Endothelial cell of umbilical vein (primary cell): ENCODE data around the gene CCN5. TPM values are rescaled to one million over a fixed set of nuclear protein-coding genes. Genes with fewer than 3 reads are reported as not detected.
A peak's percentile ranks its signal among the peaks of the same experiment; 100 is the strongest.

ENCODE experiments used
- BruUV-seq: library from RNA; stranded (reverse); fragments of 400-500 nt; replicated peaks from 2 replicates; lab custom pipeline; 2021; lab: Mats Ljungman, UMichigan
- CTCF ChIA-PET: fragments of 300-600, 350-600 bp; sonication (Branson Sonifier 250); formaldehyde crosslinking; loops from one replicate; lab custom pipeline; 2021; ENCODE audit warnings: antibody characterized with exemption, inconsistent platforms; lab: Charles Lee
- POLR2A ChIA-PET: fragments of 300-600, 350-600 bp; sonication (Branson Sonifier 250); formaldehyde crosslinking; loops from one replicate; lab custom pipeline; 2021; ENCODE audit warnings: antibody characterized with exemption, inconsistent platforms; lab: Charles Lee
- DNase-seq: peaks from one replicate; pipeline ENCODE4 v3.0.0-alpha.2; 2011; ENCODE audit warnings: low read depth, low spot score
- FAIRE-seq: peaks from 2 replicates; lab custom pipeline; 2011; peaks lifted over from hg19 to GRCh38; lab: Jason Lieb, UNC
- H2AFZ ChIP-seq: 2 replicates; pipeline ENCODE4 v1.6.0; 2012; ENCODE audit warnings: low read depth, low read length, control low read depth, inconsistent platforms
- H3K27ac ChIP-seq: 2 replicates; pipeline ENCODE4 v1.5.1; 2011; ENCODE audit warnings: low read depth, mild to moderate bottlenecking, control low read depth, low read length, moderate library complexity; ENCODE audit not compliant: insufficient read depth
- H3K27me3 ChIP-seq, 2 experiments: 2 replicates each; pipeline versions ENCODE4 v1.6.0 to v1.6.1; 2011; ENCODE audit warnings: low read length in 2 of 2, mixed read lengths in 1 of 2; ENCODE audit not compliant: control insufficient read depth in 2 of 2, insufficient read depth in 2 of 2
- H3K36me3 ChIP-seq, 2 experiments: 2 replicates in 1 of 2; 3 replicates in 1 of 2; pipeline ENCODE4 v1.5.1; 2011; ENCODE audit warnings: low read length in 2 of 2, mild to moderate bottlenecking in 1 of 2, moderate library complexity in 1 of 2; ENCODE audit not compliant: control insufficient read depth in 2 of 2, insufficient read depth in 2 of 2; ENCODE audit errors: extremely low read depth in 1 of 2
- H3K4me1 ChIP-seq: 3 replicates; pipeline ENCODE4 v1.5.1; 2011; ENCODE audit warnings: mild to moderate bottlenecking, low read length; ENCODE audit not compliant: control insufficient read depth, insufficient read depth; ENCODE audit errors: extremely low read depth
- H3K4me2 ChIP-seq: 2 replicates; pipeline ENCODE4 v1.6.1; 2011; ENCODE audit warnings: low read length, control low read depth, mixed read lengths; ENCODE audit not compliant: insufficient read depth
- H3K4me3 ChIP-seq, 3 experiments: fragments of 200-600 bp in 1 of 3; sonication (generic), shearing (Covaris generic) in 1 of 3; replicated peaks in 1 of 3; 2 replicates each; pipeline ENCODE4 v1.5.1; 2011 to 2016; ENCODE audit warnings: control low read depth in 3 of 3, low read length in 3 of 3, mild to moderate bottlenecking in 2 of 3, inconsistent platforms in 1 of 3, low read depth in 1 of 3, moderate library complexity in 1 of 3; ENCODE audit not compliant: insufficient read depth in 1 of 3
- H3K79me2 ChIP-seq: 2 replicates; pipeline ENCODE4 v1.6.0; 2012; ENCODE audit warnings: low read length, inconsistent platforms; ENCODE audit not compliant: control insufficient read depth, insufficient read depth
- H3K9ac ChIP-seq: replicated peaks from 2 replicates; pipeline ENCODE3; 2011; ENCODE audit warnings: low read length, control low read depth; ENCODE audit not compliant: insufficient read depth; ENCODE audit errors: extremely low read depth
- H3K9me1 ChIP-seq: replicated peaks from 3 replicates; pipeline ENCODE4 v1.6.0; 2011; ENCODE audit warnings: mild to moderate bottlenecking, low read length; ENCODE audit not compliant: control insufficient read depth, insufficient read depth; ENCODE audit errors: extremely low read depth
- H3K9me3 ChIP-seq: replicated peaks from 2 replicates; pipeline ENCODE4 v1.5.1; 2012; ENCODE audit warnings: low read length, inconsistent platforms; ENCODE audit not compliant: control insufficient read depth, insufficient read depth
- H4K20me1 ChIP-seq: replicated peaks from 2 replicates; pipeline ENCODE3; 2011; ENCODE audit warnings: mild to moderate bottlenecking, low read length; ENCODE audit not compliant: control insufficient read depth, insufficient read depth; ENCODE audit errors: extremely low read depth
- CTCF ChIP-seq, 2 donors: IDR thresholded peaks; 1 replicate in 1 of 2; 2 replicates in 1 of 2; pipeline ENCODE4 v1.5.1; 2011; ENCODE audit warnings: low read length in 2 of 2, mild to moderate bottlenecking in 2 of 2, moderate library complexity in 2 of 2, control low read depth in 1 of 2, inconsistent platforms in 1 of 2, low read depth in 1 of 2; ENCODE audit not compliant: insufficient read depth in 1 of 2; ENCODE audit errors: extremely low read depth in 1 of 2
- FOS ChIP-seq: IDR thresholded peaks from 2 replicates; pipeline ENCODE4 v1.6.1; 2011; ENCODE audit warnings: mild to moderate bottlenecking, low read length, moderate library complexity, borderline replicate concordance; ENCODE audit not compliant: insufficient read depth
- JUN ChIP-seq: IDR thresholded peaks from 2 replicates; pipeline ENCODE4 v1.6.1; 2011; ENCODE audit warnings: borderline replicate concordance, low read depth; ENCODE audit not compliant: insufficient read length, insufficient read depth
- MYC ChIP-seq: IDR thresholded peaks from one replicate; pipeline ENCODE4 v1.6.1; 2011; ENCODE audit warnings: mild to moderate bottlenecking, low read depth, low read length
- POLR2A ChIP-seq: IDR thresholded peaks from 2 replicates; pipeline ENCODE4 v1.6.1; 2012; ENCODE audit warnings: low read depth, mild to moderate bottlenecking, control low read depth, low read length
- POLR2AphosphoS5 ChIP-seq: IDR thresholded peaks from 2 replicates; pipeline ENCODE4 v1.6.1; 2012; ENCODE audit warnings: low read depth, mild to moderate bottlenecking, control low read depth, low read length, moderate library complexity; ENCODE audit not compliant: insufficient read depth
- dilution Hi-C: fragments of 300-500 bp; cut with MboI; formaldehyde crosslinking; loops from one replicate; pipeline ENCODE4 v1.15.0; 2019; ENCODE audit warnings: low sequenced_read_pairs; ENCODE audit not compliant: extremely low pct_ligation_motif_present
- intact Hi-C: fragments of 100-400 bp; cut with micrococcal nuclease; formaldehyde crosslinking; loops from one replicate; pipeline ENCODE4 v1.10.0; 2022
- polyA plus RNA-seq, 4 experiments: library from polyadenylated mRNA; depleted of rRNA in 3 of 4; stranded (reverse) in 3 of 4; unstranded in 1 of 4; fragments of >200 nt; gene quantifications; 2 replicates each; pipeline versions ENCODE4 v1.2.1 to v1.2.3, GENCODE V29; 2011 to 2012; ENCODE audit warnings: missing spikeins in 1 of 4
- total RNA-seq: library from RNA; stranded (reverse); gene quantifications from 2 replicates; pipeline ENCODE4 v1.2.3, GENCODE V29; 2021

The CCN5 gene
- total and polyA plus RNA-seq, 2 donors (not counting 3 experiments of a cell fraction or from before 2014, with no cell fraction given): 0.03 TPM; not detected in 1

GRCh38 chr20:44703183-44703925 is 11.8 kb upstream of the CCN5 start:
- no peak overlapping the region for H3K9ac ChIP-seq
- ChIA-PET CTCF (interaction anchor here (1.0 to 2.5 kb wide), 9 partner anchors 10 to 40 kb away, joined by 3 to 11 read pairs (median 5); partner anchors contain the start of gene CCN5), POLR2A (interaction anchor here (1.0 kb wide), 1 partner anchor 11 kb away, joined by 3 read pairs; no protein-coding TSS in a partner anchor)
- H3K27me3 ChIP-seq: no peaks in the 10 kb centered on the region
- dilution Hi-C loops (no loop called here), intact Hi-C loops (loop anchor here (1.0 kb wide), 1 partner anchor 8 kb away; no protein-coding TSS in a partner anchor)
- H3K4me2 ChIP-seq: no peak overlapping the region
- H3K4me3 ChIP-seq: no peak overlapping the region
- no TSS peak for BruUV-seq
- H3K79me2 ChIP-seq: no peaks in the 10 kb centered on the region
- no peaks in the 10 kb centered on the region for H3K9me1 ChIP-seq
- H3K27ac ChIP-seq: no peak overlapping the region
- H3K36me3 ChIP-seq: no peaks in the 10 kb centered on the region
- H3K9me3 ChIP-seq: no peaks in the 10 kb centered on the region
- peaks cover 13% of the 10 kb centered on the region for H3K4me1 ChIP-seq
- peak; percentile 34 for DNase-seq
- TF ChIP-seq FOS (no peak), POLR2AphosphoS5 (no peak), POLR2A (no peak), MYC (no peak), CTCF (IDR thresholded peaks at IDR 0.05; ENCODE audit: extremely low read depth in 1 of 2, insufficient read depth in 1 of 2, low read depth in 1 of 2, low read length in 2 of 2) (no peak), JUN (no peak)
- peak overlapping the region; percentile 9 for H2AFZ ChIP-seq
- H4K20me1 ChIP-seq: no peaks in the 10 kb centered on the region
- peak; percentile 60 for FAIRE-seq
